ENCODE data around the gene SMARCAL1.

DNA sequence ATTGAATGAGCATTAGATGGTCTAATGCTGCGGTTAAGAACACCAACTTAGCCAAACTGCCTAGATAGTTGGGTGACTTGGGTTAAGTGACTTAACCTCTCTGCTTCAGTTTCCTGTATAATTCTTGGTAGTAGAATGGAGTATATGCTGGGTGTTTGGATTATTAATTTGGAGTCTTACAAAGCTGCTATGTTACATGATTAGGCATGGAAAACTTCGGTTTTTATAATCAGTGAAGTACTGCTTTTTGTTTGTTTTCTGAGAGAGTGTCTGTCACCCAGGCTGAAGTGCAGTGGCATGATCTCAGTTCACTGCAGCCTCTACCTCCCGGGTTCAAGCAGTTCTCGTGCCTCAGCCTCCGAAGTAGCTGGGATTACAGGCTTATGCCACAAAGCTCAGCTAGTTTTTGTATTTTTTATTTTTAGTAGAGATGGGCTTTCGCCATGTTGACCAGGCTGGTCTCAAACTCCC lies 90.9 kb downstream of the SMARCAL1 start:
- TF ChIP-seq, protein P1, sequence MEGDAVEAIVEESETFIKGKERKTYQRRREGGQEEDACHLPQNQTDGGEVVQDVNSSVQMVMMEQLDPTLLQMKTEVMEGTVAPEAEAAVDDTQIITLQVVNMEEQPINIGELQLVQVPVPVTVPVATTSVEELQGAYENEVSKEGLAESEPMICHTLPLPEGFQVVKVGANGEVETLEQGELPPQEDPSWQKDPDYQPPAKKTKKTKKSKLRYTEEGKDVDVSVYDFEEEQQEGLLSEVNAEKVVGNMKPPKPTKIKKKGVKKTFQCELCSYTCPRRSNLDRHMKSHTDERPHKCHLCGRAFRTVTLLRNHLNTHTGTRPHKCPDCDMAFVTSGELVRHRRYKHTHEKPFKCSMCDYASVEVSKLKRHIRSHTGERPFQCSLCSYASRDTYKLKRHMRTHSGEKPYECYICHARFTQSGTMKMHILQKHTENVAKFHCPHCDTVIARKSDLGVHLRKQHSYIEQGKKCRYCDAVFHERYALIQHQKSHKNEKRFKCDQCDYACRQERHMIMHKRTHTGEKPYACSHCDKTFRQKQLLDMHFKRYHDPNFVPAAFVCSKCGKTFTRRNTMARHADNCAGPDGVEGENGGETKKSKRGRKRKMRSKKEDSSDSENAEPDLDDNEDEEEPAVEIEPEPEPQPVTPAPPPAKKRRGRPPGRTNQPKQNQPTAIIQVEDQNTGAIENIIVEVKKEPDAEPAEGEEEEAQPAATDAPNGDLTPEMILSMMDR (IDR thresholded peaks at IDR 0.05) = no peak
- TF ChIP-seq POLR2A (IDR thresholded peaks at IDR 0.05) = no peak

Measured in Peyer's patch (tissue), 4 donors.